Peyer's patch (tissue), 4 donors: ENCODE results near the gene SMIM20.

Source experiments
- POLR2A ChIP-seq, 2 donors: fragments of 450-650 bp; IDR thresholded peaks; one replicate each; pipeline ENCODE4 v1.5.1; 2017; ENCODE audit warnings: antibody characterized with exemption in 2 of 2, mild to moderate bottlenecking in 2 of 2, moderate library complexity in 2 of 2
- TF ChIP-seq, protein P1 (sequence below), 6 experiments: fragments of 450-650 bp in 4 of 6; fragments of 200-600 bp in 2 of 6; sonication (generic) in 1 of 6; IDR thresholded peaks; one replicate each; pipeline ENCODE4 v1.5.1; 2017 to 2019; ENCODE audit warnings: antibody characterized with exemption in 6 of 6, mild to moderate bottlenecking in 3 of 6, moderate library complexity in 1 of 6

DNA sequence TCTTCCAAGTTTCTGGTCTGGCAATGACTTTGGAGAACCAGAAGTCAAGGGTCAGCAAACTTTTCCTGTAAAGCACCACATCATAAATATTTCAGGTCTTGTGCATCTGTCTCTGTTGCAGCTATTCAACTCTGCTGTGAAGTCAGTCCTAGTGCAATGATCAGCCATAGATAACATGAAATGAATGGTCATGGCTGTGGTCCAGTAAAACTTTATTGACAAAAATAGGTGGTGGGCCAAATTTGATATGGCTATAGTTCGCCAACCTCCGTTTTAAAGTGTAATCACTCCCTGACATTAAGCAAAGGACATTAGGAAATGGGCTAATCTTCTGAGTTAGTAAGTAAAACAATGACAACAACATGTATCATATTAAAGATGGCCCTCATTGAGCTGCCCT is 30.5 kb upstream of the SMIM20 start:
- TF ChIP-seq, protein P1, sequence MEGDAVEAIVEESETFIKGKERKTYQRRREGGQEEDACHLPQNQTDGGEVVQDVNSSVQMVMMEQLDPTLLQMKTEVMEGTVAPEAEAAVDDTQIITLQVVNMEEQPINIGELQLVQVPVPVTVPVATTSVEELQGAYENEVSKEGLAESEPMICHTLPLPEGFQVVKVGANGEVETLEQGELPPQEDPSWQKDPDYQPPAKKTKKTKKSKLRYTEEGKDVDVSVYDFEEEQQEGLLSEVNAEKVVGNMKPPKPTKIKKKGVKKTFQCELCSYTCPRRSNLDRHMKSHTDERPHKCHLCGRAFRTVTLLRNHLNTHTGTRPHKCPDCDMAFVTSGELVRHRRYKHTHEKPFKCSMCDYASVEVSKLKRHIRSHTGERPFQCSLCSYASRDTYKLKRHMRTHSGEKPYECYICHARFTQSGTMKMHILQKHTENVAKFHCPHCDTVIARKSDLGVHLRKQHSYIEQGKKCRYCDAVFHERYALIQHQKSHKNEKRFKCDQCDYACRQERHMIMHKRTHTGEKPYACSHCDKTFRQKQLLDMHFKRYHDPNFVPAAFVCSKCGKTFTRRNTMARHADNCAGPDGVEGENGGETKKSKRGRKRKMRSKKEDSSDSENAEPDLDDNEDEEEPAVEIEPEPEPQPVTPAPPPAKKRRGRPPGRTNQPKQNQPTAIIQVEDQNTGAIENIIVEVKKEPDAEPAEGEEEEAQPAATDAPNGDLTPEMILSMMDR (IDR thresholded peaks at IDR 0.05): no peak
- TF ChIP-seq POLR2A (IDR thresholded peaks at IDR 0.05): no peak
